Mesenchymal stem cell (in vitro differentiated cells and primary cell): ENCODE measurements around the gene SLC23A2.

Experiments
- DNase-seq: peaks from one replicate; pipeline ENCODE4 v3.0.0-alpha.2; 2013
- H2AFZ ChIP-seq: one replicate; pipeline ENCODE4 v1.6.1; 2013; ENCODE audit warnings: low read depth, mild to moderate bottlenecking, control low read depth, inconsistent platforms, low read length, moderate library complexity
- H2AK5ac ChIP-seq: 2 replicates; pipeline ENCODE4 v1.6.1; 2013; ENCODE audit warnings: low read length, moderate library complexity, mild to moderate bottlenecking, inconsistent platforms; ENCODE audit not compliant: severe bottlenecking
- H2BK120ac ChIP-seq: one replicate; pipeline ENCODE4 v1.6.1; 2013; ENCODE audit warnings: low read depth, mild to moderate bottlenecking, inconsistent platforms, low read length, moderate library complexity
- H2BK12ac ChIP-seq, 2 experiments: one replicate each; pipeline ENCODE4 v1.6.1; 2013; ENCODE audit warnings: inconsistent platforms in 2 of 2, low read length in 2 of 2, mild to moderate bottlenecking in 2 of 2, moderate library complexity in 2 of 2, control low read depth in 1 of 2
- H2BK15ac ChIP-seq: one replicate; pipeline ENCODE4 v1.6.1; 2013; ENCODE audit warnings: mild to moderate bottlenecking, low read depth, inconsistent platforms; ENCODE audit not compliant: poor library complexity, severe bottlenecking
- H2BK5ac ChIP-seq: 2 replicates; pipeline ENCODE4 v1.6.1; 2013; ENCODE audit warnings: low read depth, mild to moderate bottlenecking, low read length, control low read depth, inconsistent platforms; ENCODE audit not compliant: poor library complexity, severe bottlenecking
- H3K14ac ChIP-seq, 2 experiments: one replicate each; pipeline ENCODE4 v1.6.1; 2013; ENCODE audit warnings: inconsistent platforms in 2 of 2, low read length in 2 of 2, control low read depth in 1 of 2, mild to moderate bottlenecking in 1 of 2, moderate library complexity in 1 of 2
- H3K18ac ChIP-seq, 2 experiments: one replicate each; pipeline ENCODE4 v1.6.1; 2013; ENCODE audit warnings: inconsistent platforms in 2 of 2, low read length in 2 of 2, control low read depth in 1 of 2, low read depth in 1 of 2, mild to moderate bottlenecking in 1 of 2
- H3K23ac ChIP-seq, 2 experiments: one replicate each; pipeline ENCODE4 v1.6.1; 2013; ENCODE audit warnings: inconsistent platforms in 2 of 2, low read length in 2 of 2, mild to moderate bottlenecking in 2 of 2, moderate library complexity in 2 of 2, control low read depth in 1 of 2
- H3K27ac ChIP-seq: 2 replicates; pipeline ENCODE4 v1.5.1; 2013; ENCODE audit warnings: mild to moderate bottlenecking, moderate library complexity, low read length, control low read depth, inconsistent platforms; ENCODE audit not compliant: poor library complexity, severe bottlenecking
- H3K27me3 ChIP-seq, 2 experiments: 2 replicates each; pipeline versions ENCODE4 v1.6.1 to v1.7.0; 2013; ENCODE audit warnings: low read length in 2 of 2, mild to moderate bottlenecking in 2 of 2, moderate library complexity in 2 of 2, control low read depth in 1 of 2, inconsistent platforms in 1 of 2; ENCODE audit not compliant: control insufficient read depth in 1 of 2, insufficient read depth in 1 of 2
- H3K36me3 ChIP-seq, 2 experiments: 2 replicates each; pipeline versions ENCODE4 v1.6.1 to v1.7.0; 2013; ENCODE audit warnings: low read length in 2 of 2, control low read depth in 1 of 2, inconsistent platforms in 1 of 2, low read depth in 1 of 2, mild to moderate bottlenecking in 1 of 2; ENCODE audit not compliant: insufficient read depth in 2 of 2, control insufficient read depth in 1 of 2
- H3K4ac ChIP-seq, 2 experiments: one replicate each; pipeline ENCODE4 v1.6.1; 2013; ENCODE audit warnings: inconsistent platforms in 2 of 2, low read length in 2 of 2, mild to moderate bottlenecking in 2 of 2, moderate library complexity in 2 of 2, control low read depth in 1 of 2, low read depth in 1 of 2
- H3K4me1 ChIP-seq: 2 replicates; pipeline ENCODE4 v1.6.1; 2013; ENCODE audit warnings: low read depth, low read length, control low read depth; ENCODE audit not compliant: control insufficient read depth, insufficient read depth
- H3K4me2 ChIP-seq: 2 replicates; pipeline ENCODE4 v1.6.1; 2013; ENCODE audit warnings: low read length, mild to moderate bottlenecking, inconsistent platforms; ENCODE audit not compliant: poor library complexity, severe bottlenecking
- H3K4me3 ChIP-seq, 2 experiments: 2 replicates each; pipeline versions ENCODE4 v1.5.1 to v1.7.0; 2013; ENCODE audit warnings: low read length in 2 of 2, mild to moderate bottlenecking in 2 of 2, control low read depth in 1 of 2, low read depth in 1 of 2; ENCODE audit not compliant: insufficient read depth in 1 of 2
- H3K79me1 ChIP-seq: replicated peaks from 2 replicates; pipeline ENCODE4 v1.6.1; 2013; ENCODE audit warnings: mild to moderate bottlenecking, control low read depth, low read length, inconsistent platforms; ENCODE audit not compliant: poor library complexity, severe bottlenecking
- H3K9ac ChIP-seq: 2 replicates; pipeline ENCODE4 v1.7.0; 2013; ENCODE audit warnings: mild to moderate bottlenecking, low read length, moderate library complexity
- H3K9me3 ChIP-seq: 2 replicates; pipeline ENCODE4 v1.7.0; 2013; ENCODE audit warnings: mild to moderate bottlenecking, low read length; ENCODE audit not compliant: control insufficient read depth
- H4K8ac ChIP-seq: one replicate; pipeline ENCODE4 v1.6.1; 2013; ENCODE audit warnings: inconsistent platforms, mild to moderate bottlenecking, low read length, moderate library complexity
- H4K91ac ChIP-seq: one replicate; pipeline ENCODE4 v1.6.1; 2013; ENCODE audit warnings: mild to moderate bottlenecking, low read length, inconsistent platforms
- WGBS: methylation state at CpG from one replicate; pipeline ENCODE4 v1.1.7; 2013; ENCODE audit warnings: mixed read lengths; 5-methylcytosine and 5-hydroxymethylcytosine counted together

The SLC23A2 gene

DNA sequence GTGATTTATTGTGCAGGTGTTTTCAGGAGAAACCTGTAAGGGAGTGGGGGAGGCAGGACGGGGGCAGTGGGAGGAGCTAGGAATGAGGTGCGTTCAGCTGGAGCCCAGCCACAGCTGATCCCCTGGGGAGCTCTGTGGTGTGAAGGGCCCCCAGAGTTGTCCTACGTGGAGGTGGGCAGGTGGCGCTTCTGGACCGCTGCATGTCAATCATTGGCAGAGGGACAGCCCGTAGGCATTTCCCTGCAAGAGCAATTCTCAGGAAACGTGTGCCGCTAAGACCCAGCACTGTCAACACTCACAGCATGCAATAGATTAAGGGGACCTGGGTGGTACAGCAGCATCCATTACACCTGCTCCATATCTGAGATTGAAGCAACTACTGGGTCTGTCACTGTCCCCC, 191.6 kb downstream of the SLC23A2 start:
- peaks cover 20% of the 10 kb centered on the region for H3K4me1 ChIP-seq
- no peak overlapping the region for H2BK5ac ChIP-seq
- 63% methylated on average over 8 of the region's 8 CpGs for WGBS
- no peak overlapping the region for H4K8ac ChIP-seq
- no peaks in the 10 kb centered on the region for H3K36me3 ChIP-seq
- H3K27ac ChIP-seq, result no peak overlapping the region
- no peak for DNase-seq
- H4K91ac ChIP-seq, result no peak overlapping the region
- H3K9ac ChIP-seq, result no peak overlapping the region
- H3K9me3 ChIP-seq, result no peaks in the 10 kb centered on the region
- H2BK15ac ChIP-seq, result no peak overlapping the region
- H2AK5ac ChIP-seq, result no peak overlapping the region
- H3K4ac ChIP-seq, result no peak overlapping the region
- H3K79me1 ChIP-seq, result no peaks in the 10 kb centered on the region
- H2BK12ac ChIP-seq, result no peak overlapping the region
- no peak overlapping the region for H3K18ac ChIP-seq
- peaks cover 5 to 33% of the 10 kb centered on the region in 2 experiments for H3K27me3 ChIP-seq
- H2BK120ac ChIP-seq, result no peak overlapping the region
- no peak overlapping the region for H3K4me3 ChIP-seq
- no peak overlapping the region for H3K23ac ChIP-seq
- no peak overlapping the region for H3K14ac ChIP-seq
- H2AFZ ChIP-seq, result no peak overlapping the region
- H3K4me2 ChIP-seq, result no peak overlapping the region

DNA sequence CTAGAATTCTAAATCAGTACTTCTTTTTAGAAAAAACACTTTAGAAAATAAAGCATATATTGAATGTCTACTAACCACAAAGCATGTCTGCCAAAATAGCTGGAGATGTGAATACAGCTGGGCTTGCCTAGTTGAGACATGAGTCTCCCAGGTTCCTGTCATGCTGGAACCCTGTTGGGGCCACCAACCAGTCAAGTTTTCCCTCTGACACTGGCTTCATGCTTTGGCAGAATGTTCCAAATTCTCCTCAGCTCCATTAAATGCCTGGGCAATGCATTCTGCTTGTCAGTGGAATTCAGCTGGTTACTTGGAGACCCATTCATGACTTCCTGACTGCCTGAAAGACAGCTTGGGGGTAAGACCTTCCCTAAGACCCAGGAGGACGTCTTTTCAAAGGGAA, 192.4 kb downstream of the SLC23A2 start:
- Histone ChIP-seq H3K18ac (no peak overlapping the region), H3K27ac (no peak overlapping the region), H4K91ac (no peak overlapping the region), H2AK5ac (no peak overlapping the region), H3K9me3 (no peaks in the 10 kb centered on the region), H2BK15ac (no peak overlapping the region), H3K4ac (no peak overlapping the region), H4K8ac (no peak overlapping the region), H2BK120ac (no peak overlapping the region), H3K4me2 (no peak overlapping the region), H2BK12ac (no peak overlapping the region), H3K36me3 (no peaks in the 10 kb centered on the region), H3K9ac (no peak overlapping the region), H3K4me1 (peaks cover 14% of the 10 kb centered on the region), H3K27me3 (peaks cover 5 to 28% of the 10 kb centered on the region in 2 experiments), H2BK5ac (no peak overlapping the region), H3K23ac (no peak overlapping the region), H3K4me3 (no peak overlapping the region), H2AFZ (no peak overlapping the region), H3K79me1 (no peaks in the 10 kb centered on the region), H3K14ac (no peak overlapping the region)
- WGBS, result 59% methylated on average over 1 of the region's 1 CpG
- DNase-seq, result no peak

DNA sequence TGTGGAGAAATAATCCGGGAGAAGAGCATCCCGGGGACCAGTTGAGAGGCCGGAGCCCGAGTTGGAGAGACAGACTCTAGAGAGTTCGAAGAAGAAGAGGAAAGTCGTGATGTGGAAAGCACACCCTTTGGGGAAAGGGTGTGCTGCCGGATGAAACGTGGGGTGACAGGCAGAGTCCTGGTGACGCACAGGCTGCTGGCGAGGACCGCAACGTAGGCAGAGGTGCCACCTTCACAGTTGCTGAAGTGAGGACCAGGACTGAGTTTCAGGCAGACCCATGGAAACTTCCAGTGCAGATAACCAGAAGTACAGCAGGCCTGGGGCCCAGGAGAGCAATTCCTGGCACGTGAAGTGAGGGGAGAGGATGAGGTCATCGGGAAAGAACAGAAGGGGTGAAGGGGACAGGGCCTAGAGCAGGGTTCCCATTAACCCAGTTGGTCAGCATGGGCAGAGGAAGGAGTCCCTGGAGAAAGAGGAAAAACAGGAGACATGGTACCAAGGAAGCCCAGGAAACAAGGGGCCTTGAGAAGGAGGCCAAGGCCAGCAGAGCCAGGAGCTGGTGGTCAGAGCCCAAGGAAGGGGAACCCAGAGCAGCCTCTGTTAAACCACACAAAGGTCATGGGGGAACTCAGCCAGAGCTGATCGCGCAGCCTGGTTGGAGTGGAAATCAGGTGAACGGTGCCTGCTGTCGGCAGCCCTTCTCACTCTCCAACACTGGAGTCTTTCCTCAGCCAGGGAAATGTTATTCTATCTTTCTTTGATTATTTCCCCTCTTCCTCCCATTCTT, 195.5 kb downstream of the SLC23A2 start:
- no peak for DNase-seq
- Histone ChIP-seq H3K4me1 (peaks cover 4% of the 10 kb centered on the region), H3K27ac (no peak overlapping the region), H3K4me2 (no peak overlapping the region), H3K14ac (no peak overlapping the region), H3K23ac (no peak overlapping the region), H4K91ac (no peak overlapping the region), H3K27me3 (peaks cover 0 to 6% of the 10 kb centered on the region in 2 experiments), H2AK5ac (no peak overlapping the region), H3K4ac (no peak overlapping the region), H2BK120ac (no peak overlapping the region), H2BK12ac (no peak overlapping the region), H3K9ac (no peak overlapping the region), H4K8ac (no peak overlapping the region), H3K36me3 (no peaks in the 10 kb centered on the region), H3K79me1 (no peaks in the 10 kb centered on the region), H3K4me3 (no peak overlapping the region), H2BK5ac (no peak overlapping the region), H3K9me3 (no peaks in the 10 kb centered on the region), H2AFZ (no peak overlapping the region), H2BK15ac (no peak overlapping the region), H3K18ac (no peak overlapping the region)
- 85% methylated on average over 18 of the region's 18 CpGs for WGBS

- Histone ChIP-seq H2BK120ac (no peak overlapping the region), H4K8ac (no peak overlapping the region), H3K18ac (no peak overlapping the region), H3K9ac (no peak overlapping the region), H3K36me3 (peaks cover 2 to 9% of the 10 kb centered on the region in 2 experiments), H3K4me1 (peaks cover 4% of the 10 kb centered on the region), H3K27ac (no peak overlapping the region), H2BK5ac (no peak overlapping the region), H3K4me2 (no peak overlapping the region), H2AK5ac (no peak overlapping the region), H2BK12ac (no peak overlapping the region), H3K9me3 (peaks cover 8% of the 10 kb centered on the region), H3K79me1 (no peaks in the 10 kb centered on the region), H3K4me3 (no peak overlapping the region), H3K27me3 (no peaks in the 10 kb centered on the region), H4K91ac (no peak overlapping the region), H2BK15ac (no peak overlapping the region), H2AFZ (no peak overlapping the region), H3K14ac (no peak overlapping the region), H3K23ac (no peak overlapping the region), H3K4ac (no peak overlapping the region)
- WGBS, result 100% methylated on average over 1 of the region's 3 CpGs
- no peak for DNase-seq
These were observed 198.8 kb downstream of the SLC23A2 start for GRCh38 chr20:4802527-4802926.
